NCI-H526 (cell line): Measurements from ENCODE around the gene GRAMD1B.
A peak's percentile ranks its signal among the peaks of the same experiment; 100 is the strongest.

Source experiments
- DNase-seq, 2 experiments: peaks; one replicate each; lab custom pipeline; 2025; lab: John Stamatoyannopoulos, UW

The GRAMD1B gene

GRCh38 chr11:123535401-123535800, 105.3 kb downstream of the GRAMD1B start:
- DNase-seq = no peak

DNA sequence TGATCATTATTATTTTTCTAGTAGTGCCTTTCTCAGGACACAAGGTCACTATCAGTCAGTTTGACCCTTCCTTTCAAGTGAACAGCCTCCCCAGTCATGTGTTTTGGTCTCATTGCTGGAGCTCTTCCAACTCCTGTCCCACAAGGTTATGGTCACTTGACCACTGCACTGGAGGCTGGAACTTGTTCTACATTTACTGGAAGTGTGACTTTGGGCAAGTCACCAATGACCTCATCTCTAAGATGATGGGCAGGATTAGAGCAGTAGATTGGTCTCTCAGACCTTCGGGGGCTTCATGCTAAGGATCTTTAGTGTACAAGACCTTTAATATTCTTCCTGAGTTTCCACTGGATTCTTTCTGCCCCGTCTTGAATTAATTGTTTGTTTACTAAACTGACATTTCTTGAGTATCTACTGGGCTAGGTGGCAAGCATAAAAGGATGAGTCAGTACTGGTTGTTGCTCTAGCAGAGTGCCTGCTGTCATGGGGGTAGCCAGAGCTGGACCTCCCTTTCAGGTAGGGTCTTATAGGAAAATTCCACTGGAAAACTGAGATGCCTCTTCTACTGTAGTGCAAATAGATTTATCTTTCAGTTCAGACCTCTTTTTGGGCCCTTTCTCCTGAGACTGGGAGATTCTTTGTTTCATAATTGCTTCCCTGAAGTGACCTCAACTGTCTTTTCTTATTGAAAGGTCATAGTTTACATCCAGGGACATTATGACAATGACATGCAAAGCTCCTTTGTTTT, 106.8 kb downstream of the GRAMD1B start:
- DNase-seq = peak in 1 of 2 experiments; percentile 77

GRCh38 chr11:123537726-123538125, 107.7 kb downstream of the GRAMD1B start:
- peak; percentile 69 to 74 for DNase-seq

GRCh38 chr11:123543797-123544196, 113.7 kb downstream of the GRAMD1B start:
- DNase-seq = no peak

- no peak for DNase-seq
Measured at GRCh38 chr11:123544631-123545375, 114.7 kb downstream of the GRAMD1B start.

- DNase-seq = no peak
Measured at GRCh38 chr11:123545726-123546270, 115.7 kb downstream of the GRAMD1B start.

DNA sequence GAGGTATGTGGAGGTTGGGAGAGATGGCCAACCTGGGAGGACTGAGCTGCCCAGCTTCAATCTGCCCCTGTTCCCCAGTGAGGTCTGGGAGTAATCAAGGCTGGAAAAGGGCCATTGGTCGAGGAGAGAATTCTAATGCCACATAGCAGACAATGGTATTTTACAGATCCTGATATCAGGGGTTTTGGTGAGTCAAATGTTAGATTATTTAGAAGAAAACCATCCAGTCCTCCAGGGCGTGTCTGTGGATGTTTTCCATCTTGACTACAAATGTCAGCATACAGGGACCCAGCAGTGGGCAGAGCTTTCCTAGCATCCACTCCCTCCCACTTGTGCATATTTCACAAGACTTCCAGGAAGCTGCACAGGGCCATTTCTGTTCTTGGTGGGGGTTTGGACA, 116.4 kb downstream of the GRAMD1B start:
- DNase-seq = no peak

- no peak for DNase-seq
Measured at GRCh38 chr11:123547180-123547579, 117.1 kb downstream of the GRAMD1B start.

DNA sequence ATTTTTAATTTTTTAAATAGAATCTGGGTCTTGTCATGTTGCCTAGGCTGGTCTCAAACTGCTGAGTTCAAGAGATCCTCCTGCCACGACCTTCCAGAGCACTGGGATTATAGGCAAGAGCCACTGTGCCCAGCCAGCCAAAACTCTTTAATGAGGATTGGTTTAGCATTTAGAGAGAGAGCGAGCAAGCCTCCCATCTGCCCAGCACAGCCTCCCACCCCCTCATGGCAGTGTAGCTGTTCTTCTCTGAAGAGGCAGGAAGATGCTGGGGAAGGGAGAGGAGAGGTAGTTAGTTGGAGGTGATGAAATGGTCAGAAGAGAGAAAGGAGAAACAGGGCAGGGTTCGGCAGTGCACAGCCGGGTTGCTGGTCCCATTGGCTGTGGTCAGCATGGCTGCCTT, 118.7 kb downstream of the GRAMD1B start:
- no peak for DNase-seq

DNA sequence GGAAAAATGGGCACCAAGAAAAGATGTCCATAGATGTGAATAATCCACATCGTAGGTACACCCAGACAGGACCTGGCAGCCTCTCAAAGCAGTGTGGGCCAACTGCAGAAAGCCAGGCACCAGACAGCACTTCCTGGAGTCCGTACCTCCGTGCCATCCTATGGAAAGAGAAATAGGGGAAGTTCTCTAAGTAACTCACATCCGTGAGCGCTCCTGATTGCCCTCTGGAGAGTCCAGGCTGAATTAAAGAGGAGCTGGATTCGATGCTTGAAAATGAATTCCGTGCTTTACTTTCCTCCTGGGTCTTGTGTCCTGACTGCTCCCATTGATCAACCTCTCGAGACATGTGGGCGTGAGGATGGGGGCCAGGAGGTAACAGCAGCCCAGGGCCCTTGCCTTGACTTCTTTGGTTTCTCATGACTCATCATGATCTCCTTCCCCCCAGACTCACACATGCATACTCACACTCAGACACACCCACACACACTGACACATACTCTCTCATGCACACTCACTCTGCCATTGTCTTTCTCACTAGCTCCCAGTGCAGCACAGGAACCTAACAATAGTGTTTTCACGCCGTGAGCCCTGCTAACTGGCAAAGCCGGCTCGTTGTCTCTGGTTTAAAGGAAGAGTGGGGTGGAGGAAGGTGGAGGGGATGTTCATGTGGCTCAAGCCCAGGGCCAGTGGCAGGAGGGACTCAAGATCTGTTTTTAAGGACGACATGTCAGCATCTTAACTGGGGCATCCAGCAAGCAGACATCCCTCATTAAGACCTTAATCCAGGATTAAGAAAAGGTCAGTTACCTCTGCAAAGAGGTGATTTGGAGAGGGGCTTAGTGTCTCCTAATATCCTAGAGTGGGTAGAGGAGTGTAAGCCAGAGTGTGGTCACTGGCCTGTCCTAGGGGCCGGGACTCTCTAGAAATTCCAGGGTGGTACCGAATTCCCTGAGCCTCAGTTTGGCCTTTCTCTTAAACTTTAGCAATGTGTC, 120.2 kb downstream of the GRAMD1B start:
- DNase-seq = no peak

- DNase-seq = peak in 1 of 2 experiments; percentile 67
Measured at GRCh38 chr11:123551079-123551478, 121.0 kb downstream of the GRAMD1B start.

DNA sequence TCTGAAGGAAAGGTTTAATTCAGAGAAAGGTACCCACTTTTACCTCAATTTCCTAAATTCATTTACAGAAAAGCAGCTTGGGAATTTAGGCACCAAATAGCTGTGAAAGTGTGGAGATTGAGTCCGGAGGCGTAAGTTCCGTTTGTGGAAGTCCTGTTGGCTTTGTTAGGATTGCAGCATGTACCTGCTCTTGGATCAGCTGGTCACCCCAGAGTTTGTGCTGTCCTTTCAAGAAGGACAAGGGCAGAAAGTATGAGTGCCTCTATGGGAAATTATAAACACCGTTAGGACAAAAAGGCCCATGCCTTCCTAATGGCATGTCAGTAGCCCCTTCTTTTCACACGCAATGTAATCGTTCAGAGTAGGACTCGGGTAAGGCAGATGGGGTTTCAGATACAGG, 126.6 kb downstream of the GRAMD1B start:
- DNase-seq = no peak

- DNase-seq = no peak
Measured at GRCh38 chr11:123558536-123559315, 128.7 kb downstream of the GRAMD1B start.

DNA sequence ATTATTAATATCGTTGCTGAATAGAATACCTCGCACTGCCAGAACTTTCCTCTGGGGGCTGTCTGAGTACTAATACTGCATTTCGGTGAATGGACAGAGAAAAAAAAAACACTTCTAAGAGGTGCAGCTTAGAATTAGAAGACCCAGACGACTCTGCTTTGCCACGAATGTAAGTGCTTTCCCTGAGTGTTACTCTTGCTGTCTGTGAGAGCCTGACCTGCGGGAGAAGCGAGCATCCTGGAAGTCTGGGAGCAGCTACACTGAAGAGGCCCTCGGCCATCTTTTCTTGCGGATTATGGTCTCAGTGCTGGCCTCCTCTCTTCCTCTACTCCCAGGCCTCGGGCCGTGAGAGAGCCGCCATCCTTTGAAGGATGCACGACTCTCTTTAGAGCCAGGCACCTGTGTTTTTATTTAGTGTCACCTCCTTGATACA, 129.5 kb downstream of the GRAMD1B start:
- DNase-seq = peak; percentile 73 to 74

DNA sequence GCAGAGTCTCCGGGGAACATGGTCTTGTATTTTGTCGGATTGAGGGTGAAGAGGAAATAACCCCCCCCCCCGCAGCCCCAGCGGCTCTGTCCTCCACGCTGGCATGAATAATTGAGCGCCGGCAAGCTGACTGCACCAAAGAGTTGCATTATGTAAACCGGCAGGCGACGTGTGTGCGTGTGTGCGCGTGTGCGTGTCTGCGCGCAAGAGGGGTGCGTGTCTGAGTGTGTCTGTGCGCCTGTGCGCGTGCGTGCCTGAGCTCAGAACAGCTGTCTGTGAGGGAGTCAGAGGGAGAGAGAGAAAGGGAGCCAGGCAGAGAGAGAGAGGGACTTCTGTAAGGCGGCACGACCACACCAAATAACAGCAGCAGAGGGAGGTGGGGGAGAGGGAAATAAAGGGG, 129.9 kb downstream of the GRAMD1B start:
- peak; percentile 81 to 96 for DNase-seq

DNA sequence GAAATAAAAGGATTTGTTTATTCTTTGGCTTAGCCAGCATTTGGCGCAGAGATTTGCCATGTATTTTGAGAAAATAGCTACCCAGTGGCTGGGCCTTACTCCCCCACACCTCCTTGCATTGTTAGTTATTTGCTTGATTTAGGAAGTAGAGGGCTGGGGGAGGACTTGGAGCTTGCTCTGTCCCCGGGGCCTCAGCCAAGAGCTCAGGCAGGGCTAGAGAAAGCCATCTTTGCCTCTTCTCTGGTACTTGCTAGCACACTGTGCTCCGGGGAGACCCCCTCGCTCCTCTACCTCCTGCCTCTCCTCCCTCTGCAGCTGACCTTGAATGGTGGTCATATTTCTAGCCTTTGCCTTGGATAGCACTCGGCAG, 131.3 kb downstream of the GRAMD1B start:
- DNase-seq = no peak

DNA sequence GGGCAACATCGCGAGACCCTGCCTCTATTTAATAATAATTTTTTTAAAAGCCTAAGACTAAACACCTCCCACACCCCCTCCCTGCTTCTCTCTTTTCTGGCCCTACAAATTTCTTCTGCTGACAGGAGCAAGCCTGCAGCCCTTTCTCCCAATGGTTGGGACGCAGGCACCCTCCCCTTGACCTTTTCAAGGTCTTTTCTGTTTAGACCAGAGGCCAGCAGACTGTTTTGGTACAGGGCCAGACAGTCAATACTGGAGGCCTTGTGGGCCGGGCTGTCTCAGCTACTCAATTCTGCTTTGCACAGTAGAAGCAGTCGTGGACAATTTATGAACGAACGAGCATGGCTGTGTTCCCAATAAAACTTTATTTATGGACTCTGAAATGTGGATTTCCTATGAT, 132.1 kb downstream of the GRAMD1B start:
- no peak for DNase-seq

GRCh38 chr11:123562829-123563228, 132.8 kb downstream of the GRAMD1B start:
- no peak for DNase-seq

- no peak for DNase-seq
Measured at GRCh38 chr11:123564221-123564620, 134.2 kb downstream of the GRAMD1B start.

DNA sequence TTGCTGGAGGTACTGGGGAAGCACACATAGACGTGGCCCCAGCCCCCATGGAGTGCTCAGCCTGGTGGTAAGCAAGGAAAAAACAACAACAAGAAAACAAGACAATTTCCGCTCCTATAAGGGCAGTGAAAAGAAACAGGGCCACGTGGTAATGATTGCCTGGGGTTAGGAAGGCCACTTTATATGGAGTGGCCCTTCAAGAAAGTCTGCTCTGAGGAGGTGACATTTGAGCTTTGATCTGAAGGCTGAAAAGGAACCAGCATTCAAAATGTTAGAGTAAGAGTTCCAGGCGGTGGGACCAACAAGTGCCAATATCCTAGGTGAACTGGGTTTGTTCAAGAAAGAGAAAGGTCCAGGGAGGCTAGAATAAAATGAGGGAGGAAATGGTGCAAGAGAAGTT, 136.8 kb downstream of the GRAMD1B start:
- DNase-seq = no peak

DNA sequence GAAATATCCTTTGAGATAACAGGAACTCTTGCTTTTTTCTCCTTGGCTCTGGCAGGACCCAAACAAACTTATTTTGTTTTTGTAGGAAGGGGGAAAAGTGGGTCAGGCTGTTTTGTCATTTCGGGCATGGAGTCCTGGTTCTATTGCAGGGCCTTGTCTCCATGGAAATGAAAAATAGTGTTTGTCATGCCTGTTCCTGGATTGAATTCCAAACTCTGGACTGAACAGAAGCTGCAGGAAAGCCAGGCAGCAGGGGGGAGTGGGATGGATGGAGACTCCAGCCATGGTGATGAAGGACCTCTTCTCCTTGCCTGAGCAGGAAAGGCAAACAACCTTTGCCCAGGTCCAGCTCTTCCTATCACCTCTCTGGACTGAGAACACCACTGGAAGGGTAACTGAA, 137.4 kb downstream of the GRAMD1B start:
- no peak for DNase-seq
